ENCODE results near the gene PLXNA2. TPM values are rescaled to one million over a fixed set of nuclear protein-coding genes. Genes with fewer than 3 reads are reported as not detected.

Gene PLXNA2
- total and polyA plus RNA-seq, 2 of the 4 experiments (the other 2 are of a cell fraction) = 0.72 to 1.1 TPM

DNA sequence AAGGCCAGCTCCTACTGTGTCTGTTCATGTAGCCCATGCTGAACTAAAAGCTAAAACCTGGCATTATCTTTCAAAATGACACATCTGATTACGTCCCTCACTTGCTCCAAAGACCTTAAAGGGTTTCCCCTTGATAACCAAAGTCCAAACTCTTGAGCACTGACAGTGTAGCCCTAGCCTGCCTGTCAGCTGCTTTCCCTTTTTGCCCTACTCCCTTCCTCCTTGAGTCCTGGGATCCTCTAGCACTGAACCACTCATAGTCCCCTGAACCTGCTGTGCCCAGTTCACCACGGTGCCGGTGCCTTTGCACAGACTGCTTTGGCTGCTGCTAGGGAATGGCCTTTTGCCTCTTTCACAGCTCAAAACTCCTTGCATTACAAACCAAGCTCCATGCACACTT lies 67.5 kb downstream of the PLXNA2 start:
- Histone ChIP-seq H3K4ac (ENCODE audit: low read depth, low read length) (no peak overlapping the region), H3K36me3 (ENCODE audit: control insufficient read depth, insufficient read depth, low read length) (no peaks in the 10 kb centered on the region), H3K4me2 (ENCODE audit: low read depth, low read length) (no peak overlapping the region), H4K8ac (ENCODE audit: low read depth in 2 of 2, low read length in 2 of 2) (no peak overlapping the region), H2AFZ (replicated peaks; ENCODE audit: low read length, poor library complexity) (no peak overlapping the region), H3K9me1 (ENCODE audit: insufficient read depth, low read length) (peaks cover 17% of the 10 kb centered on the region), H2BK20ac (ENCODE audit: low read depth, low read length) (no peak overlapping the region), H4K5ac (ENCODE audit: low read depth, low read length) (no peak overlapping the region), H3K4me3 (ENCODE audit: insufficient read depth, low read depth, low read length) (no peak overlapping the region), H3K9me3 (ENCODE audit: control insufficient read depth, insufficient read depth, low read length) (no peaks in the 10 kb centered on the region), H2AK5ac (ENCODE audit: low read depth, low read length) (no peak overlapping the region), H3K56ac (ENCODE audit: extremely low read depth, insufficient read depth, low read length) (no peak overlapping the region), H3K18ac (ENCODE audit: low read depth, low read length) (no peak overlapping the region), H3K9ac (ENCODE audit: low read depth, low read length) (no peak overlapping the region), H4K91ac (ENCODE audit: insufficient read depth, low read depth, low read length) (no peak overlapping the region), H3K27ac (ENCODE audit: insufficient read depth, low read length) (no peak overlapping the region), H2AK9ac (replicated peaks; ENCODE audit: low read depth, low read length, poor library complexity) (no peak overlapping the region), H3K79me1 (ENCODE audit: low read depth in 1 of 2, low read length in 2 of 2) (peaks cover 0 to 20% of the 10 kb centered on the region in 2 experiments; a peak in 2 of 4 replicates), H3K4me1 (ENCODE audit: control insufficient read depth, insufficient read depth, low read length) (peaks cover 8% of the 10 kb centered on the region), H4K20me1 (ENCODE audit: insufficient read depth, low read length) (no peaks in the 10 kb centered on the region), H2BK15ac (ENCODE audit: low read depth, low read length) (no peak overlapping the region), H3K27me3 (ENCODE audit: control insufficient read depth, insufficient read depth, low read length) (no peaks in the 10 kb centered on the region), H2BK120ac (ENCODE audit: low read depth, low read length) (no peak overlapping the region), H3K14ac (replicated peaks; ENCODE audit: low read depth, low read length) (no peak overlapping the region), H3K23ac (ENCODE audit: low read depth, low read length) (no peak overlapping the region), H2BK5ac (ENCODE audit: low read depth, low read length, poor library complexity, severe bottlenecking) (no peak overlapping the region)
- intact Hi-C loops (cut with micrococcal nuclease) (no loop called here), in situ Hi-C loops (cut with MboI; ENCODE audit: low sequenced_read_pairs) (no loop called here), dilution Hi-C loops (cut with HindIII; ENCODE audit: low sequenced_read_pairs, unreplicated experiment) (no loop called here)
- DNase-seq = no peak
- ATAC-seq (ENCODE audit: low read depth) = no peak
- BruUV-seq (replicated peaks) = no TSS peak
- no peak for TF ChIP-seq FOS (IDR thresholded peaks at IDR 0.05; ENCODE audit: low read depth, low read length)
- TF ChIP-seq, protein P1, sequence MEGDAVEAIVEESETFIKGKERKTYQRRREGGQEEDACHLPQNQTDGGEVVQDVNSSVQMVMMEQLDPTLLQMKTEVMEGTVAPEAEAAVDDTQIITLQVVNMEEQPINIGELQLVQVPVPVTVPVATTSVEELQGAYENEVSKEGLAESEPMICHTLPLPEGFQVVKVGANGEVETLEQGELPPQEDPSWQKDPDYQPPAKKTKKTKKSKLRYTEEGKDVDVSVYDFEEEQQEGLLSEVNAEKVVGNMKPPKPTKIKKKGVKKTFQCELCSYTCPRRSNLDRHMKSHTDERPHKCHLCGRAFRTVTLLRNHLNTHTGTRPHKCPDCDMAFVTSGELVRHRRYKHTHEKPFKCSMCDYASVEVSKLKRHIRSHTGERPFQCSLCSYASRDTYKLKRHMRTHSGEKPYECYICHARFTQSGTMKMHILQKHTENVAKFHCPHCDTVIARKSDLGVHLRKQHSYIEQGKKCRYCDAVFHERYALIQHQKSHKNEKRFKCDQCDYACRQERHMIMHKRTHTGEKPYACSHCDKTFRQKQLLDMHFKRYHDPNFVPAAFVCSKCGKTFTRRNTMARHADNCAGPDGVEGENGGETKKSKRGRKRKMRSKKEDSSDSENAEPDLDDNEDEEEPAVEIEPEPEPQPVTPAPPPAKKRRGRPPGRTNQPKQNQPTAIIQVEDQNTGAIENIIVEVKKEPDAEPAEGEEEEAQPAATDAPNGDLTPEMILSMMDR (conservative IDR thresholded peaks at IDR 0.05; ENCODE audit: low read depth, low read length) = no peak
- no peak for TF ChIP-seq CHD1 (IDR thresholded peaks at IDR 0.05; ENCODE audit: low read depth, low read length)
- TF ChIP-seq, protein P2, sequence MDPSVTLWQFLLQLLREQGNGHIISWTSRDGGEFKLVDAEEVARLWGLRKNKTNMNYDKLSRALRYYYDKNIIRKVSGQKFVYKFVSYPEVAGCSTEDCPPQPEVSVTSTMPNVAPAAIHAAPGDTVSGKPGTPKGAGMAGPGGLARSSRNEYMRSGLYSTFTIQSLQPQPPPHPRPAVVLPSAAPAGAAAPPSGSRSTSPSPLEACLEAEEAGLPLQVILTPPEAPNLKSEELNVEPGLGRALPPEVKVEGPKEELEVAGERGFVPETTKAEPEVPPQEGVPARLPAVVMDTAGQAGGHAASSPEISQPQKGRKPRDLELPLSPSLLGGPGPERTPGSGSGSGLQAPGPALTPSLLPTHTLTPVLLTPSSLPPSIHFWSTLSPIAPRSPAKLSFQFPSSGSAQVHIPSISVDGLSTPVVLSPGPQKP (IDR thresholded peaks at IDR 0.05; ENCODE audit: borderline replicate concordance, low read depth, low read length) = no peak
- no peak for TF ChIP-seq MAZ (IDR thresholded peaks at IDR 0.05; ENCODE audit: borderline replicate concordance, low read depth, low read length)
- TF ChIP-seq SMC3 (IDR thresholded peaks at IDR 0.05; ENCODE audit: low read depth, low read length) = no peak
- no peak for TF ChIP-seq POLR2A (IDR thresholded peaks at IDR 0.05; ENCODE audit: low read depth, low read length)
- no peak for TF ChIP-seq MXI1 (IDR thresholded peaks at IDR 0.05; ENCODE audit: borderline replicate concordance, low read depth, low read length)
- TF ChIP-seq, protein P3, sequence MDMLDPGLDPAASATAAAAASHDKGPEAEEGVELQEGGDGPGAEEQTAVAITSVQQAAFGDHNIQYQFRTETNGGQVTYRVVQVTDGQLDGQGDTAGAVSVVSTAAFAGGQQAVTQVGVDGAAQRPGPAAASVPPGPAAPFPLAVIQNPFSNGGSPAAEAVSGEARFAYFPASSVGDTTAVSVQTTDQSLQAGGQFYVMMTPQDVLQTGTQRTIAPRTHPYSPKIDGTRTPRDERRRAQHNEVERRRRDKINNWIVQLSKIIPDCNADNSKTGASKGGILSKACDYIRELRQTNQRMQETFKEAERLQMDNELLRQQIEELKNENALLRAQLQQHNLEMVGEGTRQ (IDR thresholded peaks at IDR 0.05; ENCODE audit: low read depth, low read length) = no peak
- no peak for TF ChIP-seq RCOR1 (IDR thresholded peaks at IDR 0.05; ENCODE audit: insufficient replicate concordance, low read length)
- no peak for TF ChIP-seq MAFK (IDR thresholded peaks at IDR 0.05; ENCODE audit: low read depth, low read length)
- TF ChIP-seq RFX5 (IDR thresholded peaks at IDR 0.05; ENCODE audit: low read depth, low read length) = no peak
- TF ChIP-seq RAD21 (IDR thresholded peaks at IDR 0.05; ENCODE audit: low read length) = no peak
- POLR2A ChIA-PET (ENCODE audit: unreplicated experiment) = no interaction called here
- CTCF ChIA-PET = no interaction called here
- 17% methylated on average over 1 of the region's 3 CpGs; no CpG with 5 or more reads in 1 of the 2 experiments for WGBS, 2 experiments (ENCODE audit: extremely low coverage in 2 of 2, insufficient read length in 1 of 2)
